ENCODE measurements around the gene KPNB1. TPM values are rescaled to one million over a fixed set of nuclear protein-coding genes. Genes with fewer than 3 reads are reported as not detected.

KPNB1 gene
- total and polyA plus RNA-seq, 2 experiments from 2014 or later, result 274 to 599 TPM

DNA sequence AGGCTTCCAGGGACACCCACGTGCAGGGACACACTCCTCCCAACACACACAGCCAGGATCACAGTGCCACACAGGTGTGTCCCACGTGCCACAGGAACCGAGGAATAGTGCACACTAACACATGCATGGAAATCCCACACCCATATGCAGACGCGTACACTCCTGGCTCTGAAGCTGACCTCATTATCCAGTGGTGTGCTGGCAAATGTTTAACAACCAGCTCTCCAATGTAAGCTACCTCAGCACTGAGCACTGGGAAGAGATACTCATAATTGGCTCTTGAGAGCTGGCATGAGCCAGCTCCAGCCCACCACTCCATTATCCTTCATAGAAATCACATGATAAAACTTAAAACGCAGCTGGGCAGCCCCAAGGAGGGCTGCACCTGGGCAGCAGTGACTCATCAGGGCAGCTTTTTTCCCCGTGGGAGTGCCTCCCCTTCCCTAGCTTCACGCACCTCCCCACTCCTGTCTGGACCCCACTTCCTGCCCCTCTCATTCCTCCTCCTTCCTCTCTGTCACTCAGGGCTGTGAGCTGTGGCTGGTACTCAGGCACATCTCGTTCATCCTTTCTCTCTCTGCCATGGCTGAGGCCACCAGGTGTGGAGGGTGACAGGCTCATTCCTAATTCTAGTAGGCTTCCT lies 68.4 kb downstream of the KPNB1 start:
- Mint-ChIP-seq H3K27ac (no peak overlapping the region), H3K4me1 (peaks cover 42% of the 10 kb centered on the region), H3K9me3 (no peaks in the 10 kb centered on the region; the same call in 2 of the 3 replicates), H3K4me3 (no peak overlapping the region), H3K27me3 (ENCODE audit: insufficient read depth, low read depth, poor library complexity) (peaks cover 25% of the 10 kb centered on the region), H3K36me3 (ENCODE audit: low read depth) (no peaks in the 10 kb centered on the region; the same call in 2 of the 3 replicates)
- no peaks in the 10 kb centered on the region for H3K9me2 ChIP-seq (ENCODE audit: insufficient read depth)
- no peaks in the 10 kb centered on the region for H3F3A ChIP-seq (replicated peaks; ENCODE audit: low read depth)
- H3K4me2 ChIP-seq, result no peak overlapping the region
- H3K27ac ChIP-seq (ENCODE audit: low read depth), result no peak overlapping the region
- no peak for DNase-seq (ENCODE audit: low spot score)
- H3K4me1 ChIP-seq (ENCODE audit: insufficient read depth), result peaks cover 25% of the 10 kb centered on the region; the same call in 1 of the 2 replicates
- no peaks in the 10 kb centered on the region for H3K79me2 ChIP-seq (replicated peaks; ENCODE audit: insufficient read depth)
- H3K36me3 ChIP-seq (ENCODE audit: insufficient read depth), result no peaks in the 10 kb centered on the region
- no peak for TF ChIP-seq EZH2phosphoT487 (IDR thresholded peaks at IDR 0.05; ENCODE audit: unreplicated experiment)
- TF ChIP-seq ZNF114 (CRISPR knock-in tag; IDR thresholded peaks at IDR 0.05), result no peak
- no peak for TF ChIP-seq JUNB (IDR thresholded peaks at IDR 0.05; ENCODE audit: unreplicated experiment)
- TF ChIP-seq, protein P1, sequence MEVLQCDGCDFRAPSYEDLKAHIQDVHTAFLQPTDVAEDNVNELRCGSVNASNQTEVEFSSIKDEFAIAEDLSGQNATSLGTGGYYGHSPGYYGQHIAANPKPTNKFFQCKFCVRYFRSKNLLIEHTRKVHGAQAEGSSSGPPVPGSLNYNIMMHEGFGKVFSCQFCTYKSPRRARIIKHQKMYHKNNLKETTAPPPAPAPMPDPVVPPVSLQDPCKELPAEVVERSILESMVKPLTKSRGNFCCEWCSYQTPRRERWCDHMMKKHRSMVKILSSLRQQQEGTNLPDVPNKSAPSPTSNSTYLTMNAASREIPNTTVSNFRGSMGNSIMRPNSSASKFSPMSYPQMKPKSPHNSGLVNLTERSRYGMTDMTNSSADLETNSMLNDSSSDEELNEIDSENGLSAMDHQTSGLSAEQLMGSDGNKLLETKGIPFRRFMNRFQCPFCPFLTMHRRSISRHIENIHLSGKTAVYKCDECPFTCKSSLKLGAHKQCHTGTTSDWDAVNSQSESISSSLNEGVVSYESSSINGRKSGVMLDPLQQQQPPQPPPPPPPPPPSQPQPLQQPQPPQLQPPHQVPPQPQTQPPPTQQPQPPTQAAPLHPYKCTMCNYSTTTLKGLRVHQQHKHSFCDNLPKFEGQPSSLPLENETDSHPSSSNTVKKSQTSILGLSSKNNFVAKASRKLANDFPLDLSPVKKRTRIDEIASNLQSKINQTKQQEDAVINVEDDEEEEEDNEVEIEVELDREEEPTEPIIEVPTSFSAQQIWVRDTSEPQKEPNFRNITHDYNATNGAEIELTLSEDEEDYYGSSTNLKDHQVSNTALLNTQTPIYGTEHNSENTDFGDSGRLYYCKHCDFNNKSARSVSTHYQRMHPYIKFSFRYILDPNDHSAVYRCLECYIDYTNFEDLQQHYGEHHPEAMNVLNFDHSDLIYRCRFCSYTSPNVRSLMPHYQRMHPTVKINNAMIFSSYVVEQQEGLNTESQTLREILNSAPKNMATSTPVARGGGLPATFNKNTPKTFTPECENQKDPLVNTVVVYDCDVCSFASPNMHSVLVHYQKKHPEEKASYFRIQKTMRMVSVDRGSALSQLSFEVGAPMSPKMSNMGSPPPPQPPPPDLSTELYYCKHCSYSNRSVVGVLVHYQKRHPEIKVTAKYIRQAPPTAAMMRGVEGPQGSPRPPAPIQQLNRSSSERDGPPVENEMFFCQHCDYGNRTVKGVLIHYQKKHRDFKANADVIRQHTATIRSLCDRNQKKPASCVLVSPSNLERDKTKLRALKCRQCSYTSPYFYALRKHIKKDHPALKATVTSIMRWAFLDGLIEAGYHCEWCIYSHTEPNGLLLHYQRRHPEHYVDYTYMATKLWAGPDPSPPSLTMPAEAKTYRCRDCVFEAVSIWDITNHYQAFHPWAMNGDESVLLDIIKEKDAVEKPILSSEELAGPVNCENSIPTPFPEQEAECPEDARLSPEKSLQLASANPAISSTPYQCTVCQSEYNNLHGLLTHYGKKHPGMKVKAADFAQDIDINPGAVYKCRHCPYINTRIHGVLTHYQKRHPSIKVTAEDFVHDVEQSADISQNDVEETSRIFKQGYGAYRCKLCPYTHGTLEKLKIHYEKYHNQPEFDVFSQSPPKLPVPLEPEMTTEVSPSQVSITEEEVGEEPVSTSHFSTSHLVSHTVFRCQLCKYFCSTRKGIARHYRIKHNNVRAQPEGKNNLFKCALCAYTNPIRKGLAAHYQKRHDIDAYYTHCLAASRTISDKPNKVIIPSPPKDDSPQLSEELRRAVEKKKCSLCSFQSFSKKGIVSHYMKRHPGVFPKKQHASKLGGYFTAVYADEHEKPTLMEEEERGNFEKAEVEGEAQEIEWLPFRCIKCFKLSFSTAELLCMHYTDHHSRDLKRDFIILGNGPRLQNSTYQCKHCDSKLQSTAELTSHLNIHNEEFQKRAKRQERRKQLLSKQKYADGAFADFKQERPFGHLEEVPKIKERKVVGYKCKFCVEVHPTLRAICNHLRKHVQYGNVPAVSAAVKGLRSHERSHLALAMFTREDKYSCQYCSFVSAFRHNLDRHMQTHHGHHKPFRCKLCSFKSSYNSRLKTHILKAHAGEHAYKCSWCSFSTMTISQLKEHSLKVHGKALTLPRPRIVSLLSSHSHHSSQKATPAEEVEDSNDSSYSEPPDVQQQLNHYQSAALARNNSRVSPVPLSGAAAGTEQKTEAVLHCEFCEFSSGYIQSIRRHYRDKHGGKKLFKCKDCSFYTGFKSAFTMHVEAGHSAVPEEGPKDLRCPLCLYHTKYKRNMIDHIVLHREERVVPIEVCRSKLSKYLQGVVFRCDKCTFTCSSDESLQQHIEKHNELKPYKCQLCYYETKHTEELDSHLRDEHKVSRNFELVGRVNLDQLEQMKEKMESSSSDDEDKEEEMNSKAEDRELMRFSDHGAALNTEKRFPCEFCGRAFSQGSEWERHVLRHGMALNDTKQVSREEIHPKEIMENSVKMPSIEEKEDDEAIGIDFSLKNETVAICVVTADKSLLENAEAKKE (CRISPR knock-in tag; IDR thresholded peaks at IDR 0.05), result no peak
- no peak for TF ChIP-seq STAT1 (IDR thresholded peaks at IDR 0.05; ENCODE audit: unreplicated experiment)
- TF ChIP-seq, protein P2, sequence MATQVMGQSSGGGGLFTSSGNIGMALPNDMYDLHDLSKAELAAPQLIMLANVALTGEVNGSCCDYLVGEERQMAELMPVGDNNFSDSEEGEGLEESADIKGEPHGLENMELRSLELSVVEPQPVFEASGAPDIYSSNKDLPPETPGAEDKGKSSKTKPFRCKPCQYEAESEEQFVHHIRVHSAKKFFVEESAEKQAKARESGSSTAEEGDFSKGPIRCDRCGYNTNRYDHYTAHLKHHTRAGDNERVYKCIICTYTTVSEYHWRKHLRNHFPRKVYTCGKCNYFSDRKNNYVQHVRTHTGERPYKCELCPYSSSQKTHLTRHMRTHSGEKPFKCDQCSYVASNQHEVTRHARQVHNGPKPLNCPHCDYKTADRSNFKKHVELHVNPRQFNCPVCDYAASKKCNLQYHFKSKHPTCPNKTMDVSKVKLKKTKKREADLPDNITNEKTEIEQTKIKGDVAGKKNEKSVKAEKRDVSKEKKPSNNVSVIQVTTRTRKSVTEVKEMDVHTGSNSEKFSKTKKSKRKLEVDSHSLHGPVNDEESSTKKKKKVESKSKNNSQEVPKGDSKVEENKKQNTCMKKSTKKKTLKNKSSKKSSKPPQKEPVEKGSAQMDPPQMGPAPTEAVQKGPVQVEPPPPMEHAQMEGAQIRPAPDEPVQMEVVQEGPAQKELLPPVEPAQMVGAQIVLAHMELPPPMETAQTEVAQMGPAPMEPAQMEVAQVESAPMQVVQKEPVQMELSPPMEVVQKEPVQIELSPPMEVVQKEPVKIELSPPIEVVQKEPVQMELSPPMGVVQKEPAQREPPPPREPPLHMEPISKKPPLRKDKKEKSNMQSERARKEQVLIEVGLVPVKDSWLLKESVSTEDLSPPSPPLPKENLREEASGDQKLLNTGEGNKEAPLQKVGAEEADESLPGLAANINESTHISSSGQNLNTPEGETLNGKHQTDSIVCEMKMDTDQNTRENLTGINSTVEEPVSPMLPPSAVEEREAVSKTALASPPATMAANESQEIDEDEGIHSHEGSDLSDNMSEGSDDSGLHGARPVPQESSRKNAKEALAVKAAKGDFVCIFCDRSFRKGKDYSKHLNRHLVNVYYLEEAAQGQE (IDR thresholded peaks at IDR 0.05; ENCODE audit: unreplicated experiment), result no peak
- no peak for TF ChIP-seq EZH2 (IDR thresholded peaks at IDR 0.05; ENCODE audit: low read depth, unreplicated experiment)
- TF ChIP-seq, protein P3, sequence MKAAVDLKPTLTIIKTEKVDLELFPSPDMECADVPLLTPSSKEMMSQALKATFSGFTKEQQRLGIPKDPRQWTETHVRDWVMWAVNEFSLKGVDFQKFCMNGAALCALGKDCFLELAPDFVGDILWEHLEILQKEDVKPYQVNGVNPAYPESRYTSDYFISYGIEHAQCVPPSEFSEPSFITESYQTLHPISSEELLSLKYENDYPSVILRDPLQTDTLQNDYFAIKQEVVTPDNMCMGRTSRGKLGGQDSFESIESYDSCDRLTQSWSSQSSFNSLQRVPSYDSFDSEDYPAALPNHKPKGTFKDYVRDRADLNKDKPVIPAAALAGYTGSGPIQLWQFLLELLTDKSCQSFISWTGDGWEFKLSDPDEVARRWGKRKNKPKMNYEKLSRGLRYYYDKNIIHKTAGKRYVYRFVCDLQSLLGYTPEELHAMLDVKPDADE (IDR thresholded peaks at IDR 0.05), result no peak
- peaks cover 42% of the 10 kb centered on the region for H3K27me3 ChIP-seq (ENCODE audit: insufficient read depth)
- no peak overlapping the region for H3K4me3 ChIP-seq
- no peaks in the 10 kb centered on the region for H4K20me1 ChIP-seq (replicated peaks; ENCODE audit: insufficient read depth)
- ATAC-seq, result no peak
- H2AFZ ChIP-seq, result no peak overlapping the region
